ENCODE measurements around the gene DNASE1L3. TPM values are rescaled to one million over a fixed set of nuclear protein-coding genes. Genes with fewer than 3 reads are reported as not detected.
A peak's percentile ranks its signal among the peaks of the same experiment; 100 is the strongest.

Gene DNASE1L3
- total and polyA plus RNA-seq, 2 of the 13 experiments (the other 11 are each of a cell fraction or from before 2014, with no cell fraction given), result 0.86 to 1.7 TPM

DNA sequence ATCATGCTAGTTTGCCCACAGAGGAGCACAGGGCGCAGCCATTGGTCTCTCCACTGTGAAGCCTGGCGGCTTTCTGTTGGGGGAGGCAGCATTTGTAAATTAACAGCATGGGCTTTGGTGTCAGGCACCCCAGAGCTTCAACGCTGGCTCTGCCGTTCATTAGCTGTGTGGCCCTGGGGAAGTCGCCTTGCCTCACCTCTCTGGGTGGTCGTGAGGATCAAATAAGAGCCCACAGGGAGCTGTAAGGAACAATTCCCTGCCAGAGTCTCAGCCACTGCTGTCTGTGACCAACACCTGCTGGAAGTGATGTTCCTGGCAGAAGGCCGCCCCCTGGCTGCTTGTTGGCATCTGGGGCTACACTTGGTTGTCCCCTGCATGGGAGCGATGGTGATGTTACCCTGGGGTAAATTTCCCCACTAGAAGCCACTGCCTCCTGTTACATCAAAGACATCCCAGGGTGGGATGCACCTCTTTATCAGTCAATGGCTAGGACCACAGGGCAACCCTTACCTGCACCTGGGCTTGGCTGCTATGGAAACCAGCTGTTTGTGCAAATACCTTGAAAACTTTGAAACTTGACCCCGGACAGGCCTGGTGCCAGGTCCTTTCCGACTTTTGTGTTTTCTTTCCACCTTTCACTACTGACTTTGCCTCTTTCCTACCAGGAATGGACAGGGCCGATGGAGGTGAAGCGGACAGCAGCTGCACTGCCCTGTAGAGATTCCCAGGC, 36.9 kb downstream of the DNASE1L3 start (continued):
- TF ChIP-seq, protein P1, sequence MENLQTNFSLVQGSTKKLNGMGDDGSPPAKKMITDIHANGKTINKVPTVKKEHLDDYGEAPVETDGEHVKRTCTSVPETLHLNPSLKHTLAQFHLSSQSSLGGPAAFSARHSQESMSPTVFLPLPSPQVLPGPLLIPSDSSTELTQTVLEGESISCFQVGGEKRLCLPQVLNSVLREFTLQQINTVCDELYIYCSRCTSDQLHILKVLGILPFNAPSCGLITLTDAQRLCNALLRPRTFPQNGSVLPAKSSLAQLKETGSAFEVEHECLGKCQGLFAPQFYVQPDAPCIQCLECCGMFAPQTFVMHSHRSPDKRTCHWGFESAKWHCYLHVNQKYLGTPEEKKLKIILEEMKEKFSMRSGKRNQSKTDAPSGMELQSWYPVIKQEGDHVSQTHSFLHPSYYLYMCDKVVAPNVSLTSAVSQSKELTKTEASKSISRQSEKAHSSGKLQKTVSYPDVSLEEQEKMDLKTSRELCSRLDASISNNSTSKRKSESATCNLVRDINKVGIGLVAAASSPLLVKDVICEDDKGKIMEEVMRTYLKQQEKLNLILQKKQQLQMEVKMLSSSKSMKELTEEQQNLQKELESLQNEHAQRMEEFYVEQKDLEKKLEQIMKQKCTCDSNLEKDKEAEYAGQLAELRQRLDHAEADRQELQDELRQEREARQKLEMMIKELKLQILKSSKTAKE (CRISPR knock-in tag; IDR thresholded peaks at IDR 0.05; ENCODE audit: borderline replicate concordance), result peak; percentile 48; the same call in 1 of the 2 replicates
- TF ChIP-seq KDM6A (CRISPR knock-in tag; IDR thresholded peaks at IDR 0.05; ENCODE audit: low read depth) (0 out of 2 replicates have a peak, but pooled peaks have one; percentile 8), ZNF350 (CRISPR knock-in tag; IDR thresholded peaks at IDR 0.05; ENCODE audit: borderline replicate concordance, low read depth) (no peak; the same call in 1 of the 2 replicates), SAP130 (CRISPR knock-in tag; IDR thresholded peaks at IDR 0.05; ENCODE audit: low read depth) (peak; percentile 67), HNRNPL (IDR thresholded peaks at IDR 0.05; ENCODE audit: low read depth, low read length) (0 out of 2 replicates have a peak, but pooled peaks have one; percentile 28), ZNF703 (CRISPR knock-in tag; IDR thresholded peaks at IDR 0.05; ENCODE audit: borderline replicate concordance) (no peak), POLR2AphosphoS5 (IDR thresholded peaks at IDR 0.05; ENCODE audit: low read depth, low read length) (peak; percentile 62), ETV5 (CRISPR knock-in tag; IDR thresholded peaks at IDR 0.05; ENCODE audit: borderline replicate concordance) (0 out of 2 replicates have a peak, but pooled peaks have one; percentile 34), ZNF263 (CRISPR knock-in tag; IDR thresholded peaks at IDR 0.05) (peak; percentile 24; the same call in 1 of the 2 replicates), KDM3A (CRISPR knock-in tag; IDR thresholded peaks at IDR 0.05; ENCODE audit: low read depth) (0 out of 2 replicates have a peak, but pooled peaks have one; percentile 17), MYC (CRISPR knock-in tag; IDR thresholded peaks at IDR 0.05; ENCODE audit: borderline replicate concordance) (0 out of 2 replicates have a peak, but pooled peaks have one; percentile 48), NCOR1 (IDR thresholded peaks at IDR 0.05; ENCODE audit: borderline replicate concordance, low read length) (peak; percentile 55; the same call in 1 of the 2 replicates), MXI1 (IDR thresholded peaks at IDR 0.05; ENCODE audit: borderline replicate concordance, low read depth, low read length) (peak; percentile 60; the same call in 1 of the 3 replicates)
- TF ChIP-seq, protein P2, sequence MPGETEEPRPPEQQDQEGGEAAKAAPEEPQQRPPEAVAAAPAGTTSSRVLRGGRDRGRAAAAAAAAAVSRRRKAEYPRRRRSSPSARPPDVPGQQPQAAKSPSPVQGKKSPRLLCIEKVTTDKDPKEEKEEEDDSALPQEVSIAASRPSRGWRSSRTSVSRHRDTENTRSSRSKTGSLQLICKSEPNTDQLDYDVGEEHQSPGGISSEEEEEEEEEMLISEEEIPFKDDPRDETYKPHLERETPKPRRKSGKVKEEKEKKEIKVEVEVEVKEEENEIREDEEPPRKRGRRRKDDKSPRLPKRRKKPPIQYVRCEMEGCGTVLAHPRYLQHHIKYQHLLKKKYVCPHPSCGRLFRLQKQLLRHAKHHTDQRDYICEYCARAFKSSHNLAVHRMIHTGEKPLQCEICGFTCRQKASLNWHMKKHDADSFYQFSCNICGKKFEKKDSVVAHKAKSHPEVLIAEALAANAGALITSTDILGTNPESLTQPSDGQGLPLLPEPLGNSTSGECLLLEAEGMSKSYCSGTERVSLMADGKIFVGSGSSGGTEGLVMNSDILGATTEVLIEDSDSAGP (CRISPR knock-in tag; IDR thresholded peaks at IDR 0.05; ENCODE audit: borderline replicate concordance), result peak; percentile 45; the same call in 1 of the 2 replicates
- TF ChIP-seq, protein P3, sequence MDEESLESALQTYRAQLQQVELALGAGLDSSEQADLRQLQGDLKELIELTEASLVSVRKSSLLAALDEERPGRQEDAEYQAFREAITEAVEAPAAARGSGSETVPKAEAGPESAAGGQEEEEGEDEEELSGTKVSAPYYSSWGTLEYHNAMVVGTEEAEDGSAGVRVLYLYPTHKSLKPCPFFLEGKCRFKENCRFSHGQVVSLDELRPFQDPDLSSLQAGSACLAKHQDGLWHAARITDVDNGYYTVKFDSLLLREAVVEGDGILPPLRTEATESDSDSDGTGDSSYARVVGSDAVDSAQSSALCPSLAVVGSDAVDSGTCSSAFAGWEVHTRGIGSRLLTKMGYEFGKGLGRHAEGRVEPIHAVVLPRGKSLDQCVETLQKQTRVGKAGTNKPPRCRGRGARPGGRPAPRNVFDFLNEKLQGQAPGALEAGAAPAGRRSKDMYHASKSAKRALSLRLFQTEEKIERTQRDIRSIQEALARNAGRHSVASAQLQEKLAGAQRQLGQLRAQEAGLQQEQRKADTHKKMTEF (CRISPR knock-in tag; IDR thresholded peaks at IDR 0.05), result 0 out of 2 replicates have a peak, but pooled peaks have one; percentile 53
- TF ChIP-seq, protein P4, sequence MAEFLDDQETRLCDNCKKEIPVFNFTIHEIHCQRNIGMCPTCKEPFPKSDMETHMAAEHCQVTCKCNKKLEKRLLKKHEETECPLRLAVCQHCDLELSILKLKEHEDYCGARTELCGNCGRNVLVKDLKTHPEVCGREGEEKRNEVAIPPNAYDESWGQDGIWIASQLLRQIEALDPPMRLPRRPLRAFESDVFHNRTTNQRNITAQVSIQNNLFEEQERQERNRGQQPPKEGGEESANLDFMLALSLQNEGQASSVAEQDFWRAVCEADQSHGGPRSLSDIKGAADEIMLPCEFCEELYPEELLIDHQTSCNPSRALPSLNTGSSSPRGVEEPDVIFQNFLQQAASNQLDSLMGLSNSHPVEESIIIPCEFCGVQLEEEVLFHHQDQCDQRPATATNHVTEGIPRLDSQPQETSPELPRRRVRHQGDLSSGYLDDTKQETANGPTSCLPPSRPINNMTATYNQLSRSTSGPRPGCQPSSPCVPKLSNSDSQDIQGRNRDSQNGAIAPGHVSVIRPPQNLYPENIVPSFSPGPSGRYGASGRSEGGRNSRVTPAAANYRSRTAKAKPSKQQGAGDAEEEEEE (CRISPR knock-in tag; IDR thresholded peaks at IDR 0.05; ENCODE audit: borderline replicate concordance), result no peak
- TF ChIP-seq, protein P5, sequence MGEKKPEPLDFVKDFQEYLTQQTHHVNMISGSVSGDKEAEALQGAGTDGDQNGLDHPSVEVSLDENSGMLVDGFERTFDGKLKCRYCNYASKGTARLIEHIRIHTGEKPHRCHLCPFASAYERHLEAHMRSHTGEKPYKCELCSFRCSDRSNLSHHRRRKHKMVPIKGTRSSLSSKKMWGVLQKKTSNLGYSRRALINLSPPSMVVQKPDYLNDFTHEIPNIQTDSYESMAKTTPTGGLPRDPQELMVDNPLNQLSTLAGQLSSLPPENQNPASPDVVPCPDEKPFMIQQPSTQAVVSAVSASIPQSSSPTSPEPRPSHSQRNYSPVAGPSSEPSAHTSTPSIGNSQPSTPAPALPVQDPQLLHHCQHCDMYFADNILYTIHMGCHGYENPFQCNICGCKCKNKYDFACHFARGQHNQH (CRISPR knock-in tag; IDR thresholded peaks at IDR 0.05), result peak; percentile 79
- TF ChIP-seq, protein P6, sequence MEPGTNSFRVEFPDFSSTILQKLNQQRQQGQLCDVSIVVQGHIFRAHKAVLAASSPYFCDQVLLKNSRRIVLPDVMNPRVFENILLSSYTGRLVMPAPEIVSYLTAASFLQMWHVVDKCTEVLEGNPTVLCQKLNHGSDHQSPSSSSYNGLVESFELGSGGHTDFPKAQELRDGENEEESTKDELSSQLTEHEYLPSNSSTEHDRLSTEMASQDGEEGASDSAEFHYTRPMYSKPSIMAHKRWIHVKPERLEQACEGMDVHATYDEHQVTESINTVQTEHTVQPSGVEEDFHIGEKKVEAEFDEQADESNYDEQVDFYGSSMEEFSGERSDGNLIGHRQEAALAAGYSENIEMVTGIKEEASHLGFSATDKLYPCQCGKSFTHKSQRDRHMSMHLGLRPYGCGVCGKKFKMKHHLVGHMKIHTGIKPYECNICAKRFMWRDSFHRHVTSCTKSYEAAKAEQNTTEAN (CRISPR knock-in tag; conservative IDR thresholded peaks at IDR 0.05), result peak; percentile 77; the same call in 1 of the 2 replicates
